ENCODE data around the gene FOXD4. TPM values are rescaled to one million over a fixed set of nuclear protein-coding genes. Genes with fewer than 3 reads are reported as not detected.
"Not testable (repeated sequence)": the region's sequence is repeated elsewhere in the genome, so short reads cannot be mapped to it uniquely, and the experiment has no call there.

Gene FOXD4
- total RNA-seq: under 1 TPM; 0.10 to 0.30 TPM

- CTCF ChIA-PET, POLR2A ChIA-PET: not testable (repeated sequence)
Observed at GRCh38 chr9:117995-118467, at the start of gene FOXD4. Gene FOXD4 (minus strand): TSS chr9:118417. CDS start chr9:118119, 298 bp downstream.

- POLR2A ChIA-PET, CTCF ChIA-PET: not testable (repeated sequence)
Observed at GRCh38 chr9:159871-160270, 41.7 kb upstream of the FOXD4 start.

GRCh38 chr9:151173-151572 is 33.0 kb upstream of the FOXD4 start:
- POLR2A ChIA-PET, CTCF ChIA-PET: not testable (repeated sequence)

GRCh38 chr9:139880-140279 is 21.7 kb upstream of the FOXD4 start:
- CTCF ChIA-PET, POLR2A ChIA-PET: not testable (repeated sequence)

- CTCF ChIA-PET, POLR2A ChIA-PET: not testable (repeated sequence)
Observed at GRCh38 chr9:117144-117994, 848 bp downstream of the FOXD4 start.

- POLR2A ChIA-PET, CTCF ChIA-PET: not testable (repeated sequence)
Observed at GRCh38 chr9:116239-117077, 1.8 kb downstream of the FOXD4 start.

- POLR2A ChIA-PET, CTCF ChIA-PET: not testable (repeated sequence)
Observed at GRCh38 chr9:115118-115451, 3.1 kb downstream of the FOXD4 start.

- CTCF ChIA-PET, POLR2A ChIA-PET: not testable (repeated sequence)
Observed at GRCh38 chr9:114267-115117, 3.7 kb downstream of the FOXD4 start.

- POLR2A ChIA-PET, CTCF ChIA-PET: not testable (repeated sequence)
Observed at GRCh38 chr9:113468-114266, 4.5 kb downstream of the FOXD4 start.

- CTCF ChIA-PET, POLR2A ChIA-PET: not testable (repeated sequence)
Observed at GRCh38 chr9:112589-113467, 5.4 kb downstream of the FOXD4 start.

GRCh38 chr9:110672-111071 is 7.5 kb downstream of the FOXD4 start:
- CTCF ChIA-PET: not testable (repeated sequence)

GRCh38 chr9:109540-109939 is 8.7 kb downstream of the FOXD4 start:
- POLR2A ChIA-PET, CTCF ChIA-PET: not testable (repeated sequence)

More at GRCh38 chr9:110672-111071, 7.5 kb downstream of the FOXD4 start:
- POLR2A ChIA-PET: not testable (repeated sequence)

GRCh38 chr9:108742-109495 is 9.3 kb downstream of the FOXD4 start:
- POLR2A ChIA-PET, CTCF ChIA-PET: not testable (repeated sequence)

GRCh38 chr9:105991-106390 is 12.2 kb downstream of the FOXD4 start:
- POLR2A ChIA-PET, CTCF ChIA-PET: not testable (repeated sequence)

GRCh38 chr9:100430-100829 is 17.8 kb downstream of the FOXD4 start:
- POLR2A ChIA-PET, CTCF ChIA-PET: not testable (repeated sequence)

- POLR2A ChIA-PET, CTCF ChIA-PET: not testable (repeated sequence)
Observed at GRCh38 chr9:99867-100266, 18.4 kb downstream of the FOXD4 start.

GRCh38 chr9:98775-99174 is 19.4 kb downstream of the FOXD4 start:
- POLR2A ChIA-PET: not testable (repeated sequence)

GRCh38 chr9:94992-95391 is 23.2 kb downstream of the FOXD4 start:
- CTCF ChIA-PET, POLR2A ChIA-PET: not testable (repeated sequence)

More at GRCh38 chr9:98775-99174, 19.4 kb downstream of the FOXD4 start:
- CTCF ChIA-PET: not testable (repeated sequence)
